Neural cell (in vitro differentiated cells): Measurements from ENCODE around the gene SLC37A1.

Source experiments
- EP300 ChIP-seq: fragments of 450-650 bp; conservative IDR thresholded peaks from 2 replicates; pipeline ENCODE4 v1.6.1; 2014; ENCODE audit warnings: antibody characterized with exemption, mild to moderate bottlenecking, moderate library complexity; ENCODE audit not compliant: poor library complexity, severe bottlenecking
- TF ChIP-seq, protein P1 (sequence below): fragments of 450-650 bp; IDR thresholded peaks from 2 replicates; pipeline ENCODE4 v1.5.1; 2014; ENCODE audit warnings: antibody characterized with exemption, mild to moderate bottlenecking, moderate library complexity; ENCODE audit not compliant: poor library complexity, severe bottlenecking

GRCh38 chr21:42526379-42526727 lies 12.7 kb downstream of the SLC37A1 start:
- TF ChIP-seq, protein P1, sequence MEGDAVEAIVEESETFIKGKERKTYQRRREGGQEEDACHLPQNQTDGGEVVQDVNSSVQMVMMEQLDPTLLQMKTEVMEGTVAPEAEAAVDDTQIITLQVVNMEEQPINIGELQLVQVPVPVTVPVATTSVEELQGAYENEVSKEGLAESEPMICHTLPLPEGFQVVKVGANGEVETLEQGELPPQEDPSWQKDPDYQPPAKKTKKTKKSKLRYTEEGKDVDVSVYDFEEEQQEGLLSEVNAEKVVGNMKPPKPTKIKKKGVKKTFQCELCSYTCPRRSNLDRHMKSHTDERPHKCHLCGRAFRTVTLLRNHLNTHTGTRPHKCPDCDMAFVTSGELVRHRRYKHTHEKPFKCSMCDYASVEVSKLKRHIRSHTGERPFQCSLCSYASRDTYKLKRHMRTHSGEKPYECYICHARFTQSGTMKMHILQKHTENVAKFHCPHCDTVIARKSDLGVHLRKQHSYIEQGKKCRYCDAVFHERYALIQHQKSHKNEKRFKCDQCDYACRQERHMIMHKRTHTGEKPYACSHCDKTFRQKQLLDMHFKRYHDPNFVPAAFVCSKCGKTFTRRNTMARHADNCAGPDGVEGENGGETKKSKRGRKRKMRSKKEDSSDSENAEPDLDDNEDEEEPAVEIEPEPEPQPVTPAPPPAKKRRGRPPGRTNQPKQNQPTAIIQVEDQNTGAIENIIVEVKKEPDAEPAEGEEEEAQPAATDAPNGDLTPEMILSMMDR = no peak
- no peak for TF ChIP-seq EP300
